Fibroblast of gingiva (primary cell): ENCODE data around the gene PLXNB2.

Experiments used
- DNase-seq: peaks from one replicate; pipeline ENCODE4 v3.0.0-alpha.2; 2011; ENCODE audit warnings: low read depth

The PLXNB2 gene

GRCh38 chr22:50264946-50265669 lies 42.3 kb downstream of the PLXNB2 start:
- DNase-seq, result no peak

DNA sequence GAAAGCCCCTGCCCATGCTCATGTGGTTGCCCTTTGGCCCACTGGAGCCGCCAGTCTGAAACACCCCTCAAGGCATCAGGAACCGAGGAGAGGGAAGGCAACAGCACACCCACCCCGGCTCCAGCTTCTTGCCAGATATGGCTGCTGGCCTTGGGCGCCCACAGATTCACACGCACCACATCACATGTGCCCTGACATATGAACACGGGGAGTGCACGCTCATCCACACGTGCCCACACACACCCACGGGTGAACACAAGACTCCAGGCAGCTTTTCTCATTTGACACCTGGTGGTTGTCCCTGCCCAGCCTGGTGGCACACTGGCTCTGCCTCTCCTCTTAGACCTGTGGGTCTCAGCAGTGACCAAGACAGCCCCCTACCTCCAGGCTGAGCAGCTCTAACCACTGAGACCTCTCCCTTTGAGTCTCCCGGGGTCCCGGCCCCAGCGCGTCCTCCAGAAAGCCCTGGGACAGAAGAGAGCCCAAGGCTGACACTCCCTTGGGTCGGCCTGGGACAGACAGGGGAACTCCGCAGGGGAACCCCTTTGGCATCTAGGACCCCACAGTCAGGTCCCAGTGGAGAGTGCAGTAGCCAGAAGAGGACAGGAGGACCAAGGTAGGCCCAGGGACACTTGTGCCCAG lies 43.2 kb downstream of the PLXNB2 start:
- no peak for DNase-seq

GRCh38 chr22:50262973-50263617 lies 44.4 kb downstream of the PLXNB2 start:
- no peak for DNase-seq

GRCh38 chr22:50262460-50262911 lies 45.0 kb downstream of the PLXNB2 start:
- DNase-seq, result no peak

DNA sequence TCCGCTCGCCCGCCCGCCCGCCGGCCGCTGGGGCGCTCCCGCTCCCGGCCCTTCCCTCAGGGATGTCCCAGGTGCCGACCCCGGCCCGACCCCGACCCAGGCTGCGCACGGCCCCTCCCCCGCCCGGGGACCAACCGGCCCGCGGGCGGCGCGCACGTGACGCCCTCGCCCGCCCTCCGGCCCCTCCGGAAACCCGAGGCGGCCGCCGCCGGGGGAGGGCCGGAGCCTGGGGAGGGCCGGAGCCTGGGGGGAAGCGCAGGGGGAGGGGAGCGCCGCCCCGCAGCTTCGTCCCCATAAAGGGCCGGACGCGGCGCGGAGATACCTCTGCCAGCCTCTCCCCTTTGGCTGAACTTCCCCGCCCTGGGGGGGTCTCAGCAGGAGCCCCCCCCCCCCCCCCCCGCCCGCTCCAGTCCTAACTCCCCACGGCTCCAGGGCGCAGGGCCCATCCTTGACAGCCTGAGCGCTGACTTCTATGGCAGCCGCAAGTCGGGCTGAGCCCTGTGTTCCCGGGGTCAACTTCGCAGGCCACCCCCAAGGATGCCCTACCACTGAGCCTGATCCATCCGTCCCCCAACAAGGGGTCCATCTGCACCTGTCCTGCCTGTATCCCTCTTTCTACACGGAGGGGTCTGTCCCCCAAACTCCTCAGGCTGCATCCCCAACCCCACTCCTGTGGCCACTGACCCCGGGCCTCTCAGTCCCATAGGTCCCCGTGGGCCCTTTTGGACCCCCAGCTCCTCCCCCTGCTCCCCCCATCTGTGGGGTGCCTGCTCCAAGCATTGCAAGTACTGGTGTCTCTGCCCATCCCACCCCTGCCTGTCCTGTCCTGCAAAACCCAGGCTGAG lies 45.6 kb downstream of the PLXNB2 start, which contains the start of gene MAPK12:
Gene MAPK12, minus strand, starts transcription at position 69 of the 845 bp plus-strand sequence. CDS start 174 bp downstream, outside the sequence.
- DNase-seq, result peak; percentile 25

GRCh38 chr22:50260801-50261614 lies 46.4 kb downstream of the PLXNB2 start:
- DNase-seq, result peak; percentile 66

DNA sequence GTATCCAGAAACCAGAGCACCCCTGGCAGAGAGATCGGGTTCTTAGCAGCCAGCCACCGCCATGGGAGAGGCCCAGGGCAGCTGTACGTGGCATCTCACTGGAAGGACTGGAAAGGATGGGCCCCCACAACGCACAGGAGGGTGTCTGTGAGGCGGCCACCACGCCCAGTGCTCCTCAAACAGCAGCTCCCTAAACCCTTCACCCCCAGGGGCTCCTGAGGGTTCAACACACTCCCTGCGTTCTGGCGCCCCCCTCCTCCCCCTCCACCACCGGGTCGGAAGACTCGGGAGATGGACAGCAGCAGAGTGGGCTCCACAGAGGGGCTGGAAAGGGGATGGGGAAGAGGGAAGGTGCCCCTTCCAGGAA lies 47.0 kb downstream of the PLXNB2 start:
- no peak for DNase-seq

- no peak for DNase-seq
Measured at GRCh38 chr22:50259302-50259701, 48.1 kb downstream of the PLXNB2 start.

DNA sequence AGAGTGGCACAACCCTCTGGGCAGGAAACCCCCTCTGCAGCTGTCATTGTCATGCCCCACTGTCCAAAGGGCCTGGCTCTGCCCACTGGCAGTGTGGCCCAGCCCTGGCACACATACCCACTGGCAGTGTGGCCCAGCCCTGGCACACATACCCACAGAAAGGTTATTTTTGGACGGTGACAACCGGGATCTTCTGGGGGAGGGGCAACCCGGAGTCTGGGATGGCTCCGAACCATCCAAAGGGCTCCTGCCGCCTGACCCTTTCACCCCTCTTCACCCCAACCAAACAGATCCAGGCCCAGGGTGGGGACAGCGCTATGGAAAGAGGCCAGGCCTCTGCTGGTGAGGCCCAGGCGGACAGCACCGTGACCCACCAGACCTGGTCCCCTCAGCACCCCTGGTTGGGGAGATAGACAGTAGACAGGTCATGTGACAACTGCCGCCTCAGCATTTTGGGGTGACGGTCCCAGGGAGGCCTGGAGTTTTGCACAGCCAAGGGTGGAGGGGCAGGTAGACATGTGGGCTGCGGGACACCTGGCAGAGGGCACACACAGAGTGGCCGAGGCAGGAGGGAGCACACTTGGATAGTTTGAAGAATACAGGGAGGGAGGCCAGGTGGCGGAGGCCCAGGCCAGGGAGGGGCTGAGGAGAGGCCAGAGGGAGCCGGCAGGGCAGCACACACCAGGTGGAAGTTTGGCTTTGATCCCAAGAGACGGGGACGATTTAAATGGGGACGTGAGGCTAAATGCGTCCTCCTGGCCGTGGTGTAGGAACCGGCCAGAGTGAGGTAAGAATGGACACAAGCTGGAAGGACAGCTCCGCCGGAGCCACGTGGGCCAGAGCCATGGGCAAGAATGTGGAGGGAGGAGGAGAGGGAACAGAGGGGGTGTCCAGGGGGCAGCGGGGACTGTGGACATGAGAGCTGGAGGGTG lies 48.8 kb downstream of the PLXNB2 start:
- DNase-seq, result no peak

GRCh38 chr22:50257451-50258360 lies 49.7 kb downstream of the PLXNB2 start:
- DNase-seq, result no peak

DNA sequence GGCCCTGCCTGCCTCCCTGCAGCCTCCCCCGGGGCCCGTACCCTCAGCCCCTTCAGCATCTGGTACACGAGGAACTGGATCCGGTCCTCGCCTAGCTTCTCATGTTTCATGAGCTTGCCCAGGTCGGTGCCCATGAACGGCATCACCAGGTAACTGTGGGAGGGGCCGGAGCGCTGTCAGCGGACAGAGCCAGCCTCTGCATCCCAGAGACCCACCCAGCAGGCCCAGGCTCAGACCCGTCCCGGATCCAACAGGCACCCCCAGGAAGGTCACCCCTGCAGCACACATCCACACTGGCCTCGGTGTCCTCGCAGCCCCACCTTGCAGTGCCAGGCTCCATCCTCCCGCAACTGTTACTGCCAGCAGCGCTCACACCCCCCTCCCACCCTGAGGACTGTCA lies 50.4 kb downstream of the PLXNB2 start:
- DNase-seq, result no peak

GRCh38 chr22:50256258-50256862 lies 51.1 kb downstream of the PLXNB2 start:
- no peak for DNase-seq

- DNase-seq, result no peak
Measured at GRCh38 chr22:50255607-50256006, 51.8 kb downstream of the PLXNB2 start.

- DNase-seq, result no peak
Measured at GRCh38 chr22:50255099-50255498, 52.3 kb downstream of the PLXNB2 start.

GRCh38 chr22:50253941-50254340 lies 53.5 kb downstream of the PLXNB2 start:
- DNase-seq, result no peak

GRCh38 chr22:50253046-50253915 lies 54.2 kb downstream of the PLXNB2 start:
- no peak for DNase-seq
